K562 (cell line): ENCODE measurements around the gene SEC14L2.

Source experiments
- CTCF ChIP-seq, 3 experiments: IDR thresholded peaks in 2 of 3; conservative IDR thresholded peaks in 1 of 3; 2 replicates each; pipeline ENCODE4 v1.5.1; 2011 to 2012; ENCODE audit warnings: low read length in 3 of 3, mild to moderate bottlenecking in 3 of 3, control low read depth in 2 of 3, improper control_type of control experiment in 1 of 3, inconsistent platforms in 1 of 3, low read depth in 1 of 3, mixed read lengths in 1 of 3, moderate library complexity in 1 of 3; ENCODE audit not compliant: insufficient read depth in 2 of 3
- E2F4 ChIP-seq: sonication (generic); formaldehyde crosslinking; IDR thresholded peaks from 2 replicates; pipeline ENCODE4 v1.8.0; 2022; ENCODE audit warnings: mild to moderate bottlenecking, low read depth, missing genetic modification reagents
- FOXA1 ChIP-seq: fragments of 450-650 bp; IDR thresholded peaks from 2 replicates; pipeline ENCODE4 v1.6.1; 2016; ENCODE audit warnings: mild to moderate bottlenecking, borderline replicate concordance
- GABPA ChIP-seq: fragments of 200-800 bp; sonication (Bioruptor generic); conservative IDR thresholded peaks from 2 replicates; pipeline ENCODE4 v1.6.1; 2016; ENCODE audit warnings: low read depth, missing genetic modification characterization, missing compliant biosample characterization
- MAX ChIP-seq: sonication (generic); formaldehyde crosslinking; IDR thresholded peaks from 2 replicates; pipeline ENCODE4 v1.9.0; 2022; ENCODE audit warnings: mild to moderate bottlenecking, missing genetic modification reagents
- POLR2AphosphoS5 ChIP-seq: IDR thresholded peaks from 2 replicates; pipeline ENCODE4 v1.6.1; 2011; ENCODE audit warnings: mild to moderate bottlenecking, low read depth, low read length, moderate library complexity; ENCODE audit not compliant: control insufficient read depth, insufficient read depth
- RBFOX2 ChIP-seq: fragments of 200-400 bp; formaldehyde crosslinking; IDR thresholded peaks from 2 replicates; pipeline ENCODE4 v1.6.1; 2017; ENCODE audit warnings: low read depth, mild to moderate bottlenecking, low read length, moderate library complexity
- RFX5 ChIP-seq: IDR thresholded peaks from 2 replicates; pipeline ENCODE4 v1.6.1; 2011; ENCODE audit warnings: low read depth, mild to moderate bottlenecking, improper control_type of control experiment, low read length
- SMARCA5 ChIP-seq: fragments of 450-650 bp; IDR thresholded peaks from 2 replicates; pipeline ENCODE4 v1.6.1; 2016
- ZBED1 ChIP-seq: IDR thresholded peaks from 2 replicates; pipeline ENCODE4 v1.6.1; 2014
- ZFP30 ChIP-seq: fragments of 250-450 bp; sonication (Bioruptor Pico); IDR thresholded peaks from 2 replicates; pipeline ENCODE4 v1.8.0; 2022; ENCODE audit warnings: moderate library complexity, mild to moderate bottlenecking, inconsistent platforms, borderline replicate concordance
- ZNF253 ChIP-seq: fragments of 250-450 bp; sonication (Bioruptor Pico); conservative IDR thresholded peaks from 2 replicates; pipeline ENCODE4 v1.6.1; 2021; ENCODE audit warnings: mild to moderate bottlenecking
- ZNF436 ChIP-seq: fragments of 250-450, 450-650 bp; sonication (Bioruptor Pico); formaldehyde crosslinking; IDR thresholded peaks from 2 replicates; pipeline ENCODE4 v1.7.0; 2020; ENCODE audit warnings: mild to moderate bottlenecking
- ZSCAN29 ChIP-seq: fragments of 450-650 bp; IDR thresholded peaks from 2 replicates; pipeline ENCODE4 v1.6.1; 2017

- TF ChIP-seq SMARCA5, result no peak
- TF ChIP-seq FOXA1, result no peak
- no peak for TF ChIP-seq GABPA
- no peak for TF ChIP-seq ZBED1
- no peak for TF ChIP-seq RBFOX2
- TF ChIP-seq ZNF253 (CRISPR knock-in tag), result no peak
- TF ChIP-seq RFX5, result no peak
- TF ChIP-seq ZSCAN29, result no peak
- no peak for TF ChIP-seq ZNF436 (CRISPR knock-in tag)
- TF ChIP-seq ZFP30 (CRISPR knock-in tag), result no peak
- TF ChIP-seq CTCF (IDR thresholded peaks at IDR 0.05 in 2 of 3, conservative IDR thresholded peaks at IDR 0.05 in 1 of 3; ENCODE audit: insufficient read depth in 2 of 3, low read depth in 1 of 3, low read length in 3 of 3), result no peak
- TF ChIP-seq POLR2AphosphoS5, result no peak
- TF ChIP-seq MAX, result no peak
- no peak for TF ChIP-seq E2F4 (CRISPR knock-in tag)
Observed at GRCh38 chr22:30470655-30471054, 73.8 kb downstream of the SEC14L2 start.
